ENCODE measurements around the gene CPA5.

- TF ChIP-seq, protein P1, sequence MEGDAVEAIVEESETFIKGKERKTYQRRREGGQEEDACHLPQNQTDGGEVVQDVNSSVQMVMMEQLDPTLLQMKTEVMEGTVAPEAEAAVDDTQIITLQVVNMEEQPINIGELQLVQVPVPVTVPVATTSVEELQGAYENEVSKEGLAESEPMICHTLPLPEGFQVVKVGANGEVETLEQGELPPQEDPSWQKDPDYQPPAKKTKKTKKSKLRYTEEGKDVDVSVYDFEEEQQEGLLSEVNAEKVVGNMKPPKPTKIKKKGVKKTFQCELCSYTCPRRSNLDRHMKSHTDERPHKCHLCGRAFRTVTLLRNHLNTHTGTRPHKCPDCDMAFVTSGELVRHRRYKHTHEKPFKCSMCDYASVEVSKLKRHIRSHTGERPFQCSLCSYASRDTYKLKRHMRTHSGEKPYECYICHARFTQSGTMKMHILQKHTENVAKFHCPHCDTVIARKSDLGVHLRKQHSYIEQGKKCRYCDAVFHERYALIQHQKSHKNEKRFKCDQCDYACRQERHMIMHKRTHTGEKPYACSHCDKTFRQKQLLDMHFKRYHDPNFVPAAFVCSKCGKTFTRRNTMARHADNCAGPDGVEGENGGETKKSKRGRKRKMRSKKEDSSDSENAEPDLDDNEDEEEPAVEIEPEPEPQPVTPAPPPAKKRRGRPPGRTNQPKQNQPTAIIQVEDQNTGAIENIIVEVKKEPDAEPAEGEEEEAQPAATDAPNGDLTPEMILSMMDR (IDR thresholded peaks at IDR 0.05; ENCODE audit: insufficient read depth, low read length): no peak
- TF ChIP-seq, protein P2, sequence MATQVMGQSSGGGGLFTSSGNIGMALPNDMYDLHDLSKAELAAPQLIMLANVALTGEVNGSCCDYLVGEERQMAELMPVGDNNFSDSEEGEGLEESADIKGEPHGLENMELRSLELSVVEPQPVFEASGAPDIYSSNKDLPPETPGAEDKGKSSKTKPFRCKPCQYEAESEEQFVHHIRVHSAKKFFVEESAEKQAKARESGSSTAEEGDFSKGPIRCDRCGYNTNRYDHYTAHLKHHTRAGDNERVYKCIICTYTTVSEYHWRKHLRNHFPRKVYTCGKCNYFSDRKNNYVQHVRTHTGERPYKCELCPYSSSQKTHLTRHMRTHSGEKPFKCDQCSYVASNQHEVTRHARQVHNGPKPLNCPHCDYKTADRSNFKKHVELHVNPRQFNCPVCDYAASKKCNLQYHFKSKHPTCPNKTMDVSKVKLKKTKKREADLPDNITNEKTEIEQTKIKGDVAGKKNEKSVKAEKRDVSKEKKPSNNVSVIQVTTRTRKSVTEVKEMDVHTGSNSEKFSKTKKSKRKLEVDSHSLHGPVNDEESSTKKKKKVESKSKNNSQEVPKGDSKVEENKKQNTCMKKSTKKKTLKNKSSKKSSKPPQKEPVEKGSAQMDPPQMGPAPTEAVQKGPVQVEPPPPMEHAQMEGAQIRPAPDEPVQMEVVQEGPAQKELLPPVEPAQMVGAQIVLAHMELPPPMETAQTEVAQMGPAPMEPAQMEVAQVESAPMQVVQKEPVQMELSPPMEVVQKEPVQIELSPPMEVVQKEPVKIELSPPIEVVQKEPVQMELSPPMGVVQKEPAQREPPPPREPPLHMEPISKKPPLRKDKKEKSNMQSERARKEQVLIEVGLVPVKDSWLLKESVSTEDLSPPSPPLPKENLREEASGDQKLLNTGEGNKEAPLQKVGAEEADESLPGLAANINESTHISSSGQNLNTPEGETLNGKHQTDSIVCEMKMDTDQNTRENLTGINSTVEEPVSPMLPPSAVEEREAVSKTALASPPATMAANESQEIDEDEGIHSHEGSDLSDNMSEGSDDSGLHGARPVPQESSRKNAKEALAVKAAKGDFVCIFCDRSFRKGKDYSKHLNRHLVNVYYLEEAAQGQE (IDR thresholded peaks at IDR 0.05; ENCODE audit: insufficient replicate concordance, low read depth): no peak
- TF ChIP-seq POLR2AphosphoS5 (IDR thresholded peaks at IDR 0.05; ENCODE audit: low read depth): peak; percentile 60
- TF ChIP-seq GABPA (IDR thresholded peaks at IDR 0.05; ENCODE audit: low read depth): no peak
Observed at GRCh38 chr7:130369110-130369711, 24.6 kb downstream of the CPA5 start.
